ENCODE results near the gene TFAP2C. TPM values are rescaled to one million over a fixed set of nuclear protein-coding genes. Genes with fewer than 3 reads are reported as not detected.

The TFAP2C gene
- total and polyA plus RNA-seq, 7 experiments from 2014 or later: not detected

DNA sequence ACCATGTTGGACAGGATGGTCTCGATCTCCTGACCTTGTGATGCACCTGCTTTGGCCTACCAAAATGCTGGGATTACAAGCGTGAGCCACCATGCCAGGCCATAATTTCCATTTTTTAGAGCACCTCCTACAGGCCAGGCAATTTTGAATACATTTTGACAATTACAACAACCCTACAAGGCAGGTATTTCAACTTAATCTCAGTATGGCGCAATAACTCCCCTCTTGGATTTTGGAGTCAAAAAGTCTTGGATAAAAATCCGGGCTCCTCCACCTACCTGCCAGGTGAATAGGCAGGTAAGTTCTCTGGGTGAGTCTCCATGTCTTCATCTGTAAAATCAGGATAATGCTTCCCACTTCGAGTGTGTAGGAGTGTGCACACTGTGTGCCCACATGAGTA, 39.5 kb upstream of the TFAP2C start:
- H3K27me3 Mint-ChIP-seq: peaks cover 3 to 8% (median 4%) of the 10 kb centered on the region in 5 donors
- ChIA-PET CTCF (no interaction called here), POLR2A (no interaction called here)
- Histone ChIP-seq H3K4me3 (ENCODE audit: low read length) (no peak overlapping the region), H3K36me3 (ENCODE audit: control insufficient read depth in 2 of 3, insufficient read depth in 3 of 3, low read length in 3 of 3) (no peaks in the 10 kb centered on the region), H3K4me1 (ENCODE audit: control insufficient read depth in 2 of 2, insufficient read depth in 2 of 2, low read length in 2 of 2) (no peaks in the 10 kb centered on the region), H3K27ac (ENCODE audit: low read depth, low read length) (no peak overlapping the region), H3K9me3 (ENCODE audit: control insufficient read depth in 2 of 3, low read length in 3 of 3) (no peaks in the 10 kb centered on the region), H3K27me3 (ENCODE audit: control insufficient read depth in 2 of 2, insufficient read depth in 2 of 2, low read length in 2 of 2) (no peaks in the 10 kb centered on the region)
- H3K4me1 Mint-ChIP-seq: no peaks in the 10 kb centered on the region
- intact Hi-C loops (cut with micrococcal nuclease): no loop called here
- DNase-seq (no peak), ATAC-seq (no peak)
- H3K27ac Mint-ChIP-seq: no peak overlapping the region
- no peaks in the 10 kb centered on the region for H3K9me3 Mint-ChIP-seq
- H3K4me3 Mint-ChIP-seq: no peak overlapping the region
- H3K36me3 Mint-ChIP-seq: no peaks in the 10 kb centered on the region

DNA sequence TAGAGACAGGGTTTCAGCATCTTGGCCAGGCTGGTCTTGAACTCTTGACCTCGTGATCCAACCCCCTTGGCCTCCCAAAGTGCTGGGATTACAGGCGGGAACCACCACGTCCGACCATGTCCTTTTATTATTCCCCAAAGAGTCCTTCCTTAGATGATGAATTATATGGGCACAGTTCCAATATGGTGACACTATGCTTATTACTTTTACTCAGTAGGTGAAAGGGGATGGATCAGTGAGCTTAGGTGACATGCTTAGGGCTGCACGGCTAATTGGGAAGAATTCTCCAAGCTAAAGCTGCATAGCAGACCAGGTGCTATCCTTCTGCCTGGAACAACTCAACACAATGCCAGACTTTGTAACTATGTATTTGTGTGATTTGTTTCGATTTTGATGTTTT, 38.2 kb upstream of the TFAP2C start:
- Histone ChIP-seq H3K27me3 (ENCODE audit: control insufficient read depth in 2 of 2, insufficient read depth in 2 of 2, low read length in 2 of 2) (no peaks in the 10 kb centered on the region), H3K27ac (ENCODE audit: low read depth, low read length) (no peak overlapping the region), H3K36me3 (ENCODE audit: control insufficient read depth in 2 of 3, insufficient read depth in 3 of 3, low read length in 3 of 3) (no peaks in the 10 kb centered on the region), H3K4me3 (ENCODE audit: low read length) (no peak overlapping the region), H3K9me3 (ENCODE audit: control insufficient read depth in 2 of 3, low read length in 3 of 3) (no peaks in the 10 kb centered on the region), H3K4me1 (ENCODE audit: control insufficient read depth in 2 of 2, insufficient read depth in 2 of 2, low read length in 2 of 2) (no peaks in the 10 kb centered on the region)
- no peak for DNase-seq
- H3K9me3 Mint-ChIP-seq: no peaks in the 10 kb centered on the region
- H3K27me3 Mint-ChIP-seq: peaks cover 3 to 8% (median 4%) of the 10 kb centered on the region in 5 donors
- ChIA-PET CTCF (no interaction called here), POLR2A (no interaction called here)
- no peaks in the 10 kb centered on the region for H3K36me3 Mint-ChIP-seq
- ATAC-seq: no peak
- intact Hi-C loops (cut with micrococcal nuclease): no loop called here
- H3K27ac Mint-ChIP-seq: no peak overlapping the region
- no peaks in the 10 kb centered on the region for H3K4me1 Mint-ChIP-seq
- H3K4me3 Mint-ChIP-seq: no peak overlapping the region

DNA sequence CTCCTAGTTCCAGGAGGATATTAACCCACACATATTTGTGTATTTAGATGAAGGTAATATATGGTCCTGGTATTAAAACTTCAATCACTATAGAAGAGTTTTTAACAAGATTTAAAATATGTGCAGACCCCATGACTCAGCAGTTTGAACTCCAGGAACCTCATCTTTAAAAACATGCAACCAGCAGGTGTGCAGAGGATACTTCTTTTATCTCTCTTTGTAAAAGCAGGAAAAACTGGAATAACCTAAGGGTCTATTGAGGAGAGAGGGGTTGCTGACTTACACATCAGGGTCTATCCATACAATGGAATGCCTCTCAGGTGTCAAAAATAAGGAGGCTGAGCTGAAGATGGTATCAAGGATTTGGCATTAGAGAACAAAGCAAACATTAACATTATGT, 36.9 kb upstream of the TFAP2C start:
- H3K9me3 ChIP-seq (ENCODE audit: control insufficient read depth in 2 of 3, low read length in 3 of 3): no peaks in the 10 kb centered on the region
- Mint-ChIP-seq H3K27ac (no peak overlapping the region), H3K36me3 (no peaks in the 10 kb centered on the region), H3K4me3 (no peak overlapping the region), H3K4me1 (no peaks in the 10 kb centered on the region), H3K27me3 (peaks cover 3 to 11% (median 4%) of the 10 kb centered on the region in 5 donors), H3K9me3 (no peaks in the 10 kb centered on the region)
- H3K36me3 ChIP-seq (ENCODE audit: control insufficient read depth in 2 of 3, insufficient read depth in 3 of 3, low read length in 3 of 3): no peaks in the 10 kb centered on the region
- DNase-seq: no peak
- no peaks in the 10 kb centered on the region for H3K27me3 ChIP-seq (ENCODE audit: control insufficient read depth in 2 of 2, insufficient read depth in 2 of 2, low read length in 2 of 2)
- H3K4me1 ChIP-seq (ENCODE audit: control insufficient read depth in 2 of 2, insufficient read depth in 2 of 2, low read length in 2 of 2): no peaks in the 10 kb centered on the region
- no peak overlapping the region for H3K27ac ChIP-seq (ENCODE audit: low read depth, low read length)
- ATAC-seq: no peak
- intact Hi-C loops (cut with micrococcal nuclease): no loop called here
- H3K4me3 ChIP-seq (ENCODE audit: low read length): no peak overlapping the region
- CTCF ChIA-PET: no interaction called here
- POLR2A ChIA-PET: no interaction called here

DNA sequence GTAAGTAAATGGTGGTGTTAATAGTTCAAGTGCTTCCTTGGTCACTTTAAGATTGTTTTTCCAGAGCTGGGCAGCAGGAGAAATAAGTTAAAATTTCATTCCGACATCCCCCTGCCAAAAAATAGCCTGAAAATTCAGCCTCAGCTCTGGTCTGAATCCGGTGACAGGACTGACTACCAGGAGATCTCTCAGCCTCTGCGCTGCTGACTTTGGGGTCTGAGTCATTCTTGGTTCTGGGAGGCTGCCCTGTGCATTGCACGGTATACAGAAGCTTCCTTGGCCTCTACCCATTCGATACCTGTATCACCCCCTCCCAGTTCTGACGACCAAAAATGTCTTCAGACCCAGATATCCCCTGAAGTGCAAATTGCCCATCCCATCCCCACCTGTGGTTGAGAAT, 36.3 kb upstream of the TFAP2C start:
- ChIA-PET POLR2A (no interaction called here), CTCF (no interaction called here)
- H3K4me1 Mint-ChIP-seq: no peaks in the 10 kb centered on the region

DNA sequence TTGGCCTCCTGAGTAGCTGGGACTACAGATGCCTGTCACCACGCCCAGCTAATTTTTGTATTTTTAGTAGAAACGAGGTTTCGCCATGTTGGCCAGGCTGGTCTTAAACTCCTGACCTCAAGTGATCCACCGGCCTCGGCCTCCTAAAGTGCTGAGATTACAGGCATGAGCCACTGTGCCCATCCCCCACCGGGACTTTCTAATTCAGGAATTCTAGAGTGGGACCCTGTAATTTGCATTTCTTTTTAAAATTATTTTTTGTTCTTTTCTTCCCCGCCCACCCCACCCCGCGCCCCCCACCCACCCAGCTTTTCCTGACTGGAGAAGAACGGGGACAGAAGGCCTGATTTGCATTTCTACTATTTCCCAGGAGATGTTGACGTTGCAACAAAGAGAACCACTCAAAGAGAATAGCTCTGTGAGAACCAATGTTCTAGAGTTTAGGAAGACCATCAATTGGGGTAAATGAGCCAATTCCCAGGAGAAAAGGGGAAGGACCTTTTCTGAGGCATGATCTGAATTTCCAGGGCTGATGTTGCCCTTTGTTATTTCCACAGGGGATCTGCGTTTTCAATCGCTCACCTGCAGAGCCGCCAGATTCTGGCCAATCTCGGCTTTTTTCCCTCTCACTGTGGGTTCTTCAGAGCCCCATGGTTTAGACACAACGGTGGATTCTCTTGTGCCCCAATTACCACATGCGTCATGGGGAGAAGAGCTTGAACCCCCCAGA, 33.2 kb upstream of the TFAP2C start:
- no peak overlapping the region for H3K27ac Mint-ChIP-seq
- H3K4me3 Mint-ChIP-seq: no peak overlapping the region
- no peak for DNase-seq
- H3K36me3 ChIP-seq (ENCODE audit: control insufficient read depth in 2 of 3, insufficient read depth in 3 of 3, low read length in 3 of 3): no peaks in the 10 kb centered on the region
- no peaks in the 10 kb centered on the region for H3K4me1 ChIP-seq (ENCODE audit: control insufficient read depth in 2 of 2, insufficient read depth in 2 of 2, low read length in 2 of 2)
- peaks cover 0 to 8% (median 0%) of the 10 kb centered on the region in 5 donors for H3K27me3 Mint-ChIP-seq
- H3K9me3 Mint-ChIP-seq: no peaks in the 10 kb centered on the region
- ChIA-PET CTCF (no interaction called here), POLR2A (no interaction called here)
- H3K4me3 ChIP-seq (ENCODE audit: low read length): no peak overlapping the region
- H3K27ac ChIP-seq (ENCODE audit: low read depth, low read length): no peak overlapping the region
- no peaks in the 10 kb centered on the region for H3K4me1 Mint-ChIP-seq
- intact Hi-C loops (cut with micrococcal nuclease): no loop called here
- no peaks in the 10 kb centered on the region for H3K36me3 Mint-ChIP-seq
- no peaks in the 10 kb centered on the region for H3K27me3 ChIP-seq (ENCODE audit: control insufficient read depth in 2 of 2, insufficient read depth in 2 of 2, low read length in 2 of 2)
- ATAC-seq: no peak
- H3K9me3 ChIP-seq (ENCODE audit: control insufficient read depth in 2 of 3, low read length in 3 of 3): no peaks in the 10 kb centered on the region

More for the DNA sequence above, 36.3 kb upstream of the TFAP2C start:
- Histone ChIP-seq H3K36me3 (ENCODE audit: control insufficient read depth in 2 of 3, insufficient read depth in 3 of 3, low read length in 3 of 3) (no peaks in the 10 kb centered on the region), H3K27me3 (ENCODE audit: control insufficient read depth in 2 of 2, insufficient read depth in 2 of 2, low read length in 2 of 2) (no peaks in the 10 kb centered on the region), H3K9me3 (ENCODE audit: control insufficient read depth in 2 of 3, low read length in 3 of 3) (no peaks in the 10 kb centered on the region), H3K4me1 (ENCODE audit: control insufficient read depth in 2 of 2, insufficient read depth in 2 of 2, low read length in 2 of 2) (no peaks in the 10 kb centered on the region), H3K4me3 (ENCODE audit: low read length) (no peak overlapping the region), H3K27ac (ENCODE audit: low read depth, low read length) (no peak overlapping the region)
- Mint-ChIP-seq H3K36me3 (no peaks in the 10 kb centered on the region), H3K27me3 (peaks cover 0 to 11% (median 4%) of the 10 kb centered on the region in 5 donors), H3K4me3 (no peak overlapping the region), H3K9me3 (no peaks in the 10 kb centered on the region), H3K27ac (no peak overlapping the region)
- intact Hi-C loops (cut with micrococcal nuclease): no loop called here
- DNase-seq: no peak
- ATAC-seq: no peak

DNA sequence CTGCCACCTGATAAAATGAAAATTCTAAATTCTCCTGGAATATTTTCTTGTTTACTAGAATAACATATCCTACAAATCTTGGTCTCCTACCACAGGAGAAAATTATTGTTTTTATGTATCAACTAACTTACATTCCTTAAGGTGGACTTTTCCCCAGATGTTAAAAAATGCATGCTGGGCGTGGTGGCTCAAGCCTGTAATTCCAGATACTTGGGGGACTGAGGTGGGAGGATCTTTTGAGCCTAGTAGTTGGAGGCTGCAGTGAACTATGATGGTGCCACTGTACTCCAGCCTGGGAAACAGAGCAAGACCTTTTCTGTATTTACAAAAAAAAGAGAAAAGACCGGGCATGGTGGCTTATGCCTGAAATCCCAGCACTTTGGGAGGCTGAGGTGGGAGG, 27.9 kb upstream of the TFAP2C start:
- no peaks in the 10 kb centered on the region for H3K36me3 ChIP-seq (ENCODE audit: control insufficient read depth in 2 of 3, insufficient read depth in 3 of 3, low read length in 3 of 3)
- H3K27ac Mint-ChIP-seq: no peak overlapping the region
- no peaks in the 10 kb centered on the region for H3K36me3 Mint-ChIP-seq
- intact Hi-C loops (cut with micrococcal nuclease): no loop called here
- ChIA-PET POLR2A (no interaction called here), CTCF (no interaction called here)
- no peaks in the 10 kb centered on the region for H3K27me3 ChIP-seq (ENCODE audit: control insufficient read depth in 2 of 2, insufficient read depth in 2 of 2, low read length in 2 of 2)
- no peak overlapping the region for H3K27ac ChIP-seq (ENCODE audit: low read depth, low read length)
- no peaks in the 10 kb centered on the region for H3K4me1 Mint-ChIP-seq
- peaks cover 0 to 7% (median 0%) of the 10 kb centered on the region in 5 donors for H3K27me3 Mint-ChIP-seq
- no peak overlapping the region for H3K4me3 ChIP-seq (ENCODE audit: low read length)
- DNase-seq: no peak
- no peak for ATAC-seq
- H3K9me3 Mint-ChIP-seq: no peaks in the 10 kb centered on the region
- H3K4me1 ChIP-seq (ENCODE audit: control insufficient read depth in 2 of 2, insufficient read depth in 2 of 2, low read length in 2 of 2): no peaks in the 10 kb centered on the region
- H3K9me3 ChIP-seq (ENCODE audit: control insufficient read depth in 2 of 3, low read length in 3 of 3): no peaks in the 10 kb centered on the region
- H3K4me3 Mint-ChIP-seq: no peak overlapping the region

- ChIA-PET POLR2A (no interaction called here), CTCF (no interaction called here)
- peaks cover 0 to 2% (median 0%) of the 10 kb centered on the region in 7 donors for H3K4me1 Mint-ChIP-seq
- H3K9me3 Mint-ChIP-seq: no peaks in the 10 kb centered on the region
- no peak overlapping the region for H3K27ac Mint-ChIP-seq
- no peak overlapping the region for H3K27ac ChIP-seq (ENCODE audit: low read depth, low read length)
- H3K4me3 ChIP-seq (ENCODE audit: low read length): no peak overlapping the region
- H3K27me3 Mint-ChIP-seq: peaks cover 0 to 7% (median 0%) of the 10 kb centered on the region in 5 donors
- H3K36me3 Mint-ChIP-seq: no peaks in the 10 kb centered on the region
- no peaks in the 10 kb centered on the region for H3K36me3 ChIP-seq (ENCODE audit: control insufficient read depth in 2 of 3, insufficient read depth in 3 of 3, low read length in 3 of 3)
- no peaks in the 10 kb centered on the region for H3K27me3 ChIP-seq (ENCODE audit: control insufficient read depth in 2 of 2, insufficient read depth in 2 of 2, low read length in 2 of 2)
- ATAC-seq (no peak), DNase-seq (no peak)
- no peak overlapping the region for H3K4me3 Mint-ChIP-seq
- H3K9me3 ChIP-seq (ENCODE audit: control insufficient read depth in 2 of 3, low read length in 3 of 3): no peaks in the 10 kb centered on the region
- no peaks in the 10 kb centered on the region for H3K4me1 ChIP-seq (ENCODE audit: control insufficient read depth in 2 of 2, insufficient read depth in 2 of 2, low read length in 2 of 2)
- intact Hi-C loops (cut with micrococcal nuclease): no loop called here
Observed at GRCh38 chr20:56604673-56605072, 24.4 kb upstream of the TFAP2C start.
